Nephron (organoid): Measurements from ENCODE around the gene DTNB.
A peak's percentile ranks its signal among the peaks of the same experiment; 100 is the strongest.

ENCODE experiments used
- H3K27ac Mint-ChIP-seq, 3 experiments: 2 replicates each; pipeline ENCODE4 v1.8.0; 2020; ENCODE audit warnings: mixed read lengths in 3 of 3, mild to moderate bottlenecking in 2 of 3, moderate library complexity in 1 of 3
- H3K27me3 Mint-ChIP-seq: 2 replicates; pipeline ENCODE4 v1.8.0; 2021; ENCODE audit warnings: low read depth, mild to moderate bottlenecking, moderate library complexity, mixed read lengths
- H3K36me3 Mint-ChIP-seq: 2 replicates; pipeline ENCODE4 v1.8.0; 2020; ENCODE audit warnings: low read depth, mixed read lengths
- H3K4me1 Mint-ChIP-seq: 2 replicates; pipeline ENCODE4 v1.8.0; 2020; ENCODE audit warnings: mixed read lengths
- H3K4me3 Mint-ChIP-seq, 3 experiments: 2 replicates each; pipeline ENCODE4 v1.8.0; 2020; ENCODE audit warnings: mild to moderate bottlenecking in 3 of 3, mixed read lengths in 3 of 3, moderate library complexity in 2 of 3
- H3K9me3 Mint-ChIP-seq: 2 replicates; pipeline ENCODE4 v1.8.0; 2020; ENCODE audit warnings: mixed read lengths
- CTCF ChIP-seq, 3 experiments: fragments of 200-600 bp; sonication (generic); IDR thresholded peaks; one replicate each; pipeline ENCODE4 v1.5.0; 2021; ENCODE audit warnings: antibody characterized with exemption in 3 of 3; ENCODE audit not compliant: unreplicated experiment in 3 of 3

DTNB gene

GRCh38 chr2:25491003-25491696, 182.2 kb downstream of the DTNB start:
- Mint-ChIP-seq H3K36me3 (no peaks in the 10 kb centered on the region), H3K4me1 (peaks cover 25% of the 10 kb centered on the region), H3K27ac (peak overlapping the region in 1 of 3 experiments; percentile 67), H3K9me3 (no peaks in the 10 kb centered on the region), H3K4me3 (no peak overlapping the region), H3K27me3 (no peaks in the 10 kb centered on the region)
- no peak for TF ChIP-seq CTCF (IDR thresholded peaks at IDR 0.05; ENCODE audit: unreplicated experiment in 3 of 3)

DNA sequence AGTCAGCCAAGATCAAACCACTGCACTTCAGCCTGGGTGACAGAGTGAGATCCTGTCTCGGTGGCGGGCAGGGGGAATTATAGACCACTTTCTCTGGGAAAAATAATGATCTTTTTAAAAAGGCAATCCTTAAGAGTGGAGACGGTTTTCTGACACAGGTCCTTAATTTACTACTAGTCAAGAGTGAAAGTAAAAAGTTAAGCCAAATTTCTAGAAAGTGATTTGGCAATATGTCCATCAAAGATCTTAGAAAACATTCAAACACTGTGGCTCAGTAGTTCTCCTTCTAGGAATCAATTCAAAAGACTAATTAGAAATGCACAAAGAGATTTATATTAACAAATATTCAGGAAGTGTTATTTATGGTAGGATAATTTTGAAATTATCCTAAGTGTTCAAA, 183.2 kb downstream of the DTNB start:
- Mint-ChIP-seq H3K27ac (no peak overlapping the region), H3K4me3 (no peak overlapping the region), H3K36me3 (no peaks in the 10 kb centered on the region), H3K27me3 (no peaks in the 10 kb centered on the region), H3K9me3 (no peaks in the 10 kb centered on the region), H3K4me1 (peaks cover 25% of the 10 kb centered on the region)
- no peak for TF ChIP-seq CTCF (IDR thresholded peaks at IDR 0.05; ENCODE audit: unreplicated experiment in 3 of 3)

DNA sequence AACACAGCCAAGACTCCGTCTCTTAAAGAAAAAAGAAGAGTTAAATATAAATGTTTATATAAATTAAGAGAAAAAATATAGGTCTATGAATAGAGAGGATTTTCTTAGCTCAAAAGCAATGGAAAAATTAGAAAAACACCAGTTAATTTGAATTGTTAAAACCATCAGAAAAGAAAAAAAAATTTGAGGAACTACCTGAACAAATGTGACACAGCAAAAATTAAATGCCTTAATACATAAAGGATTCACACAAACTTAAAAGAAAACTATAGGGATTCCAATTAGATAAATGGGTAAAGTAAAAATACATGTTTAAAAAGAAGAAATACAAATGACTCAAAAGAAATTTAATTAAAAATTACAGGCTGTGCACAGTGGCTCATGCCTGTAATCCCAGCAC, 183.7 kb downstream of the DTNB start:
- H3K4me3 Mint-ChIP-seq, result no peak overlapping the region
- peaks cover 25% of the 10 kb centered on the region for H3K4me1 Mint-ChIP-seq
- H3K27ac Mint-ChIP-seq, result no peak overlapping the region
- H3K9me3 Mint-ChIP-seq, result no peaks in the 10 kb centered on the region
- H3K36me3 Mint-ChIP-seq, result no peaks in the 10 kb centered on the region
- TF ChIP-seq CTCF (IDR thresholded peaks at IDR 0.05; ENCODE audit: unreplicated experiment in 3 of 3), result no peak
- H3K27me3 Mint-ChIP-seq, result no peaks in the 10 kb centered on the region

GRCh38 chr2:25483607-25484266, 189.6 kb downstream of the DTNB start:
- Mint-ChIP-seq H3K27me3 (no peaks in the 10 kb centered on the region), H3K4me3 (no peak overlapping the region), H3K4me1 (no peaks in the 10 kb centered on the region), H3K9me3 (no peaks in the 10 kb centered on the region), H3K36me3 (peaks cover 15% of the 10 kb centered on the region), H3K27ac (peak overlapping the region; percentile 42 to 79 (median 75))
- no peak for TF ChIP-seq CTCF (IDR thresholded peaks at IDR 0.05; ENCODE audit: unreplicated experiment in 3 of 3)

GRCh38 chr2:25482341-25482740, 191.0 kb downstream of the DTNB start:
- H3K4me1 Mint-ChIP-seq, result no peaks in the 10 kb centered on the region
- H3K27me3 Mint-ChIP-seq, result no peaks in the 10 kb centered on the region
- no peak for TF ChIP-seq CTCF (IDR thresholded peaks at IDR 0.05; ENCODE audit: unreplicated experiment in 3 of 3)
- H3K9me3 Mint-ChIP-seq, result peaks cover 3% of the 10 kb centered on the region
- peak overlapping the region; percentile 30 to 78 (median 45) for H3K27ac Mint-ChIP-seq
- H3K36me3 Mint-ChIP-seq, result peaks cover 27% of the 10 kb centered on the region
- H3K4me3 Mint-ChIP-seq, result no peak overlapping the region
